Bronchial epithelial cell (primary cell): ENCODE measurements around the gene OR2C3. TPM values are rescaled to one million over a fixed set of nuclear protein-coding genes. Genes with fewer than 3 reads are reported as not detected.
A peak's percentile ranks its signal among the peaks of the same experiment; 100 is the strongest.

Source experiments
- DNase-seq: peaks from one replicate; pipeline ENCODE4 v3.0.0-alpha.2; 2010; ENCODE audit warnings: low read depth
- FAIRE-seq: peaks from 2 replicates; lab custom pipeline; 2011; peaks lifted over from hg19 to GRCh38; lab: Jason Lieb, UNC
- H3K27me3 ChIP-seq: 2 replicates; pipeline ENCODE4 v1.5.1; 2011; ENCODE audit warnings: low read length; ENCODE audit not compliant: control insufficient read depth, insufficient read depth
- H3K36me3 ChIP-seq: 2 replicates; pipeline ENCODE4 v1.5.1; 2011; ENCODE audit warnings: low read length; ENCODE audit not compliant: control insufficient read depth, insufficient read depth
- H3K4me3 ChIP-seq: 2 replicates; pipeline ENCODE4 v1.5.1; 2011; ENCODE audit warnings: mild to moderate bottlenecking, low read depth, low read length, control low read depth
- CTCF ChIP-seq: IDR thresholded peaks from 2 replicates; pipeline ENCODE4 v1.5.1; 2011; ENCODE audit warnings: mild to moderate bottlenecking, moderate library complexity, low read length, control low read depth, inconsistent platforms; ENCODE audit not compliant: insufficient read depth, severe bottlenecking
- total RNA-seq: library from RNA; depleted of rRNA; stranded (reverse); fragments of >200 nt; gene quantifications from 2 replicates; pipeline ENCODE4 v1.2.1, GENCODE V29; 2014

The OR2C3 gene
- total RNA-seq, result not detected in 2 replicates

GRCh38 chr1:247536340-247536739 is at the start of gene OR2C3:
TSS of gene OR2C3 (minus strand) at chr1:247536440. CDS start at chr1:247532511, 3,929 bp downstream.
- H3K36me3 ChIP-seq, result no peaks in the 10 kb centered on the region
- no peak for TF ChIP-seq CTCF
- no peak within 1 kb of the TSS for H3K4me3 ChIP-seq
- H3K27me3 ChIP-seq, result no peaks in the 10 kb centered on the region
- DNase-seq (no peak), FAIRE-seq (no peak)

- FAIRE-seq (no peak), DNase-seq (no peak)
- Histone ChIP-seq H3K27me3 (no peaks in the 10 kb centered on the region), H3K4me3 (no peak overlapping the region), H3K36me3 (no peaks in the 10 kb centered on the region)
- TF ChIP-seq CTCF, result no peak
Measured at GRCh38 chr1:247578946-247579460, 42.8 kb upstream of the OR2C3 start.

GRCh38 chr1:247576514-247576913 is 40.3 kb upstream of the OR2C3 start:
- DNase-seq (peak; percentile 1), FAIRE-seq (no peak)
- H3K4me3 ChIP-seq, result no peak overlapping the region
- H3K36me3 ChIP-seq, result no peaks in the 10 kb centered on the region
- TF ChIP-seq CTCF, result peak; percentile 2
- H3K27me3 ChIP-seq, result no peaks in the 10 kb centered on the region

- H3K36me3 ChIP-seq, result no peaks in the 10 kb centered on the region
- FAIRE-seq, result no peak
- H3K4me3 ChIP-seq, result no peak overlapping the region
- TF ChIP-seq CTCF, result no peak
- no peak for DNase-seq
- no peaks in the 10 kb centered on the region for H3K27me3 ChIP-seq
Measured at GRCh38 chr1:247574664-247575063, 38.4 kb upstream of the OR2C3 start.

GRCh38 chr1:247574236-247574635 is 38.0 kb upstream of the OR2C3 start:
- FAIRE-seq, result no peak
- no peak for TF ChIP-seq CTCF

GRCh38 chr1:247562198-247562597 is 26.0 kb upstream of the OR2C3 start:
- H3K4me3 ChIP-seq, result no peak overlapping the region
- DNase-seq, result no peak
- FAIRE-seq, result no peak
- H3K27me3 ChIP-seq, result no peaks in the 10 kb centered on the region
- no peaks in the 10 kb centered on the region for H3K36me3 ChIP-seq
- no peak for TF ChIP-seq CTCF

More at GRCh38 chr1:247574236-247574635, 38.0 kb upstream of the OR2C3 start:
- no peak overlapping the region for H3K4me3 ChIP-seq
- H3K36me3 ChIP-seq, result no peaks in the 10 kb centered on the region
- H3K27me3 ChIP-seq, result no peaks in the 10 kb centered on the region
- no peak for DNase-seq
